ENCODE results near the gene INSL3. TPM values are rescaled to one million over a fixed set of nuclear protein-coding genes. Genes with fewer than 3 reads are reported as not detected.

INSL3 gene
- total and polyA plus RNA-seq, 11 donors, result 0.56 TPM; not detected in 10

DNA sequence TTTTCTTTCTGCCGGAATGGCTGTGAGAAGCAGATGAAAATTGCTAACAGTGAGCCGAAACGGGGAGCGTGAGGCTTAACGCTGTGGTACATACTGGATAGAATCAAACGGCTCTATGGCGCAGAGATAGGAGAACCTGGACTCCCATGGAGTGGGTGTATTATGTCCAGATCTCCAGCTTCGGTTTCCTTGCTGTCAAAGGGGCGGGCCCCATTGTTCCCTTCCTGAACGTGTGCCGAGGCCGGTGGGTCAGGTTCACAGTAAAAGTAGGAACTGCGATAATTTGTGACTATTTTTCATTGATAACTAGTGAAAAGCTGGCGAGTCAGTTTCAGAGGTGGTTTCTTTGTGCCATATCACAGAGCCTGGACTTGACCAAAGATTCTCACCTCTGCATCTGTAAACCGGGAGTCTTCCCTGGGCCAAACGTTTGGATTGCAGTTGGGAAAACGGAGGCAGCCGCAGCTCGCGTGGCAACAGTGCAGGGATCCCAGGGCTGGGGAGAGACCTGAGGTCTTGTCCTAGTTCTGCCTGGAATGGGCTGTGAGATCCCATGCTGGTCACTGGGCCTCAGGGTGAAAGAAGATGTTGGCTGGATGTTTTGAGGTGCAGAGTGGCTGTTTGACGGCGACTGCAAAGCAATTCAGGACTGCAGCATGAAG lies 39.1 kb upstream of the INSL3 start:
- DNase-seq (no peak), ATAC-seq (no peak)
- Histone ChIP-seq H3K36me3 (peaks cover 0 to 48% (median 41%) of the 10 kb centered on the region in 9 donors), H3K4me1 (peaks cover 5 to 40% (median 17%) of the 10 kb centered on the region in 12 donors), H3K27ac (peak overlapping the region; percentile 41 to 96 (median 88)), H3K9me3 (no peaks in the 10 kb centered on the region), H3K4me3 (peak overlapping the region; percentile 68 to 100 (median 88)), H3K27me3 (no peaks in the 10 kb centered on the region)
- intact Hi-C loops (cut with DNase I), result loop anchor here in 4 of 10 donors (5.0 kb wide), 3 partner anchors 67 to 137 kb away; partner anchors contain the start of gene CCDC124 (in 1 of the 4)
- WGBS, 4 donors, result 1 to 3% (median 2%) methylated on average over 22 of the region's 22 CpGs
- TF ChIP-seq, protein P1, sequence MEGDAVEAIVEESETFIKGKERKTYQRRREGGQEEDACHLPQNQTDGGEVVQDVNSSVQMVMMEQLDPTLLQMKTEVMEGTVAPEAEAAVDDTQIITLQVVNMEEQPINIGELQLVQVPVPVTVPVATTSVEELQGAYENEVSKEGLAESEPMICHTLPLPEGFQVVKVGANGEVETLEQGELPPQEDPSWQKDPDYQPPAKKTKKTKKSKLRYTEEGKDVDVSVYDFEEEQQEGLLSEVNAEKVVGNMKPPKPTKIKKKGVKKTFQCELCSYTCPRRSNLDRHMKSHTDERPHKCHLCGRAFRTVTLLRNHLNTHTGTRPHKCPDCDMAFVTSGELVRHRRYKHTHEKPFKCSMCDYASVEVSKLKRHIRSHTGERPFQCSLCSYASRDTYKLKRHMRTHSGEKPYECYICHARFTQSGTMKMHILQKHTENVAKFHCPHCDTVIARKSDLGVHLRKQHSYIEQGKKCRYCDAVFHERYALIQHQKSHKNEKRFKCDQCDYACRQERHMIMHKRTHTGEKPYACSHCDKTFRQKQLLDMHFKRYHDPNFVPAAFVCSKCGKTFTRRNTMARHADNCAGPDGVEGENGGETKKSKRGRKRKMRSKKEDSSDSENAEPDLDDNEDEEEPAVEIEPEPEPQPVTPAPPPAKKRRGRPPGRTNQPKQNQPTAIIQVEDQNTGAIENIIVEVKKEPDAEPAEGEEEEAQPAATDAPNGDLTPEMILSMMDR (IDR thresholded peaks at IDR 0.05), result no peak
- TF ChIP-seq POLR2A (IDR thresholded peaks at IDR 0.05), result peak in 1 of 2 donors; percentile 9

DNA sequence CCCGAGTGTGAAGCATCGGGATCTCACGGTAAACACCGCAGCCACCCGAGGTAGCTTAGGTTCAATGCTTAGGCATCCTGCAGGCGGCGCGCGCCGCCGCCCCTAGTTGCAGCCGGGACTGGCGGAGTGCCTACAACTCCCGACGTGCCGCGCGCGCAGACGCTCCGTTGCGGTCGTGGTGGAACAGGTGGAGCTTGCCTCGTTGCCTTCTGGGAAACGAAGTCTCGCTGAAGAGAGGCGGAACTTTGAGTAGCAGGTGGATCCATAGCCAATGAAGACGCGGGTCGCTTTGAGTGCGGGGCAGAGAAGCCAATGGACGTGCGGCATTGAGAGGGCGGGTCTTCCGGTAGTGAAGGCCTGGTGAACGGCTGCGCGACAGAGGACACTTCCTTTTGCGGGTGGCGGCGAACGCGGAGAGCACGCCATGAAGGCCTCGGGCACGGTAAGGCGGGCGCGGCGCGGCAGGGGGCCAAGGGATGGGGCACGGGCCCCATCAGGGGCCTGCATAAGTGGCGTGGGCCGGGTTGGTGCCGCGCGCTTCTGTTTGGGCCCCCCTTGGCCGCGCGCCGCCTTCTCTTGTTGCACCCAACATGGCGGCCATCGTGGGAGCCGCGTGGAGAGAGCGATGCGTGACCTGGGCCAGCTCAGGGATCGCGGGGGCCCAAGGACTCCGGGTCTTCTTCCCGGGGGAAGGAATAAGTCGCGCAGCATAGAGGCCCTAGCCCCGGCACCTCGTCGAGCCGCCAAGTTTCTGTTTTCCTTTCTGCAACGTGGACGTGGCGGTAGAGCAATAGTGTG lies 38.4 kb upstream of the INSL3 start, which contains the start of gene RPL18A:
TSS of gene RPL18A (plus strand) at position 378 of the 798 bp plus-strand sequence. CDS start at position 425, 47 bp downstream.
- no peaks in the 10 kb centered on the region for H3K27me3 ChIP-seq
- peak; percentile 96 to 98 (median 97) for ATAC-seq
- peak within 1 kb of the TSS; percentile 41 to 96 (median 88) for H3K27ac ChIP-seq
- peaks cover 0 to 40% (median 34%) of the 10 kb centered on the region in 9 donors for H3K36me3 ChIP-seq
- no peaks in the 10 kb centered on the region for H3K9me3 ChIP-seq
- peak; percentile 99 for DNase-seq
- peak within 1 kb of the TSS; percentile 68 to 100 (median 88) for H3K4me3 ChIP-seq
- intact Hi-C loops (cut with DNase I), result loop anchor here (1.0 to 10.0 kb wide), 14 partner anchors 68 to 515 kb away; partner anchors contain the start of genes CCDC124 (in 4 of the 10), TMEM221 (in 2 of the 10) and MAP1S (in 1 of the 10)
- peaks cover 5 to 40% (median 17%) of the 10 kb centered on the region in 12 donors for H3K4me1 ChIP-seq
- TF ChIP-seq, protein P1 (IDR thresholded peaks at IDR 0.05), result peak; percentile 57 to 90 (median 84)
- peak; percentile 69 to 97 for TF ChIP-seq POLR2A (IDR thresholded peaks at IDR 0.05)
- 0 to 1% (median 0%) methylated on average over 34 to 80 of the region's 80 CpGs for WGBS, 4 donors

DNA sequence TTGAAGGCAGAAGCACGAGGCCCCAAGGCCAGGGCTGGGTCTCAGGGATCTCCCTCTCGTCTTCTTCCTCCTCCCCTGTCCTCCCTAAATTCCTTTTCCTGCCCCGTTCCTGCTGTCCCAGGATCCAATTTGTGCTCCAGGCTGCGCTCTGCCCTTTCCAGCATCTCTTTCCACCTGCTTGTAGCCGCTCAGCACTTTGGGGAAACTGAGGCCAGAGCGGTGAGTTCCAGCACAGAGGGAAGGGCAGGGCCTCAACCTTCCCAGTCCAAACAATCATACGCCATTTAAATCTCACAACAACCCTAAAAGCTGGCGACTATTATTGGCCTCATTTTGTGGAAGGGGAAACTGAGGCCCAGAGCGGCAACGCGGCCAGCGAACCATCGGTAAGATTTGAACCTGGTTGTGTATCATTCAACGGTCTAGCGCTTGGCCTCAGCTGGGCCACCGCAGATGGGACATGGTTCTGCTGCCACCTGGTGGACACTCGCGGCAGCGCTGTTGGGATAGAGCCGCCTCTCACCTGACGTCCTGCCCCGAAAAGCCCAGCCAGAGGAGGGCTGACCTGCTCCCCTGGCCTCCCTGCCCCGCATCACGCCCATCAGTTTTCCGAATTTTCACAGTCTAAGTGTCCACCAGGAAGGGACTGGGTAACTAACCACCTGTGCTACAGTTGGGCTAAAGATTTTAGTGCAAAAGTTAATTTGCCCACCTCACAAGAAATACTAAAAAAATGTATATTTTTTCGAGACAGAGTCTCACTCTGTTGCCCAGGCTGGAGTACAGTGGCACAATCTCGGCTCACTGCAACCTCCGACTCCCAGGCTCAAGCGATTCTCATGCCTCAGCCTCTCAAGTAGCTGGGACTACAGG lies 34.2 kb upstream of the INSL3 start:
- H3K9me3 ChIP-seq, result no peaks in the 10 kb centered on the region
- H3K36me3 ChIP-seq, result no peaks in the 10 kb centered on the region
- DNase-seq (peak; percentile 78 to 94 (median 85)), ATAC-seq (peak in 3 of 4 donors; percentile 41 to 53 (median 48))
- TF ChIP-seq, protein P1 (IDR thresholded peaks at IDR 0.05), result peak; percentile 93 to 99 (median 96)
- TF ChIP-seq POLR2A (IDR thresholded peaks at IDR 0.05), result no peak
- no peaks in the 10 kb centered on the region for H3K27me3 ChIP-seq
- H3K4me3 ChIP-seq, result no peak overlapping the region
- intact Hi-C loops (cut with DNase I), result loop anchor here (1.0 to 10.0 kb wide), 13 partner anchors 71 to 511 kb away; partner anchors contain the start of genes TMEM221 (in 2 of the 10), CCDC124 (in 1 of the 10) and MAP1S (in 1 of the 10)
- H3K27ac ChIP-seq, result no peak overlapping the region
- 11 to 15% (median 13%) methylated on average over 26 to 29 of the region's 29 CpGs for WGBS, 4 donors
- H3K4me1 ChIP-seq, result peaks cover under 1 to 25% (median 3%) of the 10 kb centered on the region in 12 donors
